ENCODE measurements around the gene KCNIP1. TPM values are rescaled to one million over a fixed set of nuclear protein-coding genes. Genes with fewer than 3 reads are reported as not detected.
"Not testable (repeated sequence)": the region's sequence is repeated elsewhere in the genome, so short reads cannot be mapped to it uniquely, and the experiment has no call there.

The KCNIP1 gene
- total RNA-seq, 1 donor from 2014 or later, result not detected

- ATAC-seq (no peak), DNase-seq (ENCODE audit: missing footprints) (no peak)
These were observed 21.8 kb downstream of the KCNIP1 start for GRCh38 chr5:170525470-170526211.

GRCh38 chr5:170527991-170528390 is 24.2 kb downstream of the KCNIP1 start:
- ATAC-seq, result no peak
- intact Hi-C loops (cut with DNase I), result no loop called here
- DNase-seq (ENCODE audit: missing footprints), result no peak

More at GRCh38 chr5:170525470-170526211, 21.8 kb downstream of the KCNIP1 start:
- intact Hi-C loops (cut with DNase I), result no loop called here

GRCh38 chr5:170528976-170529375 is 25.2 kb downstream of the KCNIP1 start:
- intact Hi-C loops (cut with DNase I), result no loop called here
- no peak for ATAC-seq
- DNase-seq (ENCODE audit: missing footprints), result no peak

- intact Hi-C loops (cut with DNase I), result no loop called here
- no peak for DNase-seq (ENCODE audit: missing footprints)
- ATAC-seq, result no peak
These were observed 29.1 kb downstream of the KCNIP1 start for GRCh38 chr5:170532935-170533334.

- ATAC-seq, result no peak
- intact Hi-C loops (cut with DNase I), result no loop called here
- no peak for DNase-seq (ENCODE audit: missing footprints)
These were observed 29.6 kb downstream of the KCNIP1 start for GRCh38 chr5:170533383-170533782.

GRCh38 chr5:170534177-170534576 is 30.4 kb downstream of the KCNIP1 start:
- intact Hi-C loops (cut with DNase I), result no loop called here
- no peak for DNase-seq (ENCODE audit: missing footprints)
- ATAC-seq, result no peak

GRCh38 chr5:170534941-170535340 is 31.1 kb downstream of the KCNIP1 start:
- no peak for DNase-seq (ENCODE audit: missing footprints)
- intact Hi-C loops (cut with DNase I), result no loop called here
- no peak for ATAC-seq

- ATAC-seq (no peak), DNase-seq (ENCODE audit: missing footprints) (no peak)
- intact Hi-C loops (cut with DNase I), result no loop called here
These were observed 32.7 kb downstream of the KCNIP1 start for GRCh38 chr5:170536525-170536924.

- intact Hi-C loops (cut with DNase I), result no loop called here
- no peak for DNase-seq (ENCODE audit: missing footprints)
- no peak for ATAC-seq
These were observed 33.8 kb downstream of the KCNIP1 start for GRCh38 chr5:170537451-170538095.

- intact Hi-C loops (cut with DNase I), result no loop called here
- no peak for DNase-seq (ENCODE audit: missing footprints)
- no peak for ATAC-seq
These were observed 34.3 kb downstream of the KCNIP1 start for GRCh38 chr5:170538096-170538465.

GRCh38 chr5:170538696-170539586 is 35.1 kb downstream of the KCNIP1 start:
- intact Hi-C loops (cut with DNase I), result no loop called here
- ATAC-seq, result no peak
- DNase-seq (ENCODE audit: missing footprints), result no peak

- ATAC-seq, result no peak
- intact Hi-C loops (cut with DNase I), result no loop called here
These were observed 36.5 kb downstream of the KCNIP1 start for GRCh38 chr5:170540271-170540670.

GRCh38 chr5:170541146-170541769 is 37.4 kb downstream of the KCNIP1 start:
- intact Hi-C loops (cut with DNase I), result no loop called here
- DNase-seq (ENCODE audit: missing footprints) (no peak), ATAC-seq (no peak)

More at GRCh38 chr5:170540271-170540670, 36.5 kb downstream of the KCNIP1 start:
- DNase-seq (ENCODE audit: missing footprints), result no peak

GRCh38 chr5:170542691-170543293 is 39.0 kb downstream of the KCNIP1 start:
- no peak for ATAC-seq
- DNase-seq (ENCODE audit: missing footprints), result no peak
- intact Hi-C loops (cut with DNase I), result no loop called here

GRCh38 chr5:170545313-170545712 is 41.5 kb downstream of the KCNIP1 start:
- no peak for ATAC-seq

GRCh38 chr5:170545811-170546210 is 42.0 kb downstream of the KCNIP1 start:
- ATAC-seq, result no peak
- DNase-seq (ENCODE audit: missing footprints), result no peak
- intact Hi-C loops (cut with DNase I), result no loop called here

More at GRCh38 chr5:170545313-170545712, 41.5 kb downstream of the KCNIP1 start:
- intact Hi-C loops (cut with DNase I), result no loop called here
- DNase-seq (ENCODE audit: missing footprints), result no peak

GRCh38 chr5:170546282-170546681 is 42.5 kb downstream of the KCNIP1 start:
- DNase-seq (ENCODE audit: missing footprints), result no peak
- ATAC-seq, result peak; percentile 56

GRCh38 chr5:170550382-170550781 is 46.6 kb downstream of the KCNIP1 start:
- ATAC-seq; intact Hi-C loops (cut with DNase I): not testable (repeated sequence)

More at GRCh38 chr5:170546282-170546681, 42.5 kb downstream of the KCNIP1 start:
- intact Hi-C loops (cut with DNase I), result no loop called here

GRCh38 chr5:170551076-170551475 is 47.3 kb downstream of the KCNIP1 start:
- ATAC-seq, result no peak
- intact Hi-C loops (cut with DNase I), result no loop called here
- DNase-seq (ENCODE audit: missing footprints), result no peak

More at GRCh38 chr5:170550382-170550781, 46.6 kb downstream of the KCNIP1 start:
- not testable (repeated sequence) for DNase-seq (ENCODE audit: missing footprints)
